Activated CD4-positive, CD25-positive, alpha-beta regulatory T cell (primary cell): ENCODE measurements around the gene MAP2K4.

ENCODE experiments used
- DNase-seq, 4 experiments: peaks; one replicate each; lab custom pipeline; 2025; lab: John Stamatoyannopoulos, UW

The MAP2K4 gene

GRCh38 chr17:12089809-12090384, 69.2 kb downstream of the MAP2K4 start:
- DNase-seq, result no peak

GRCh38 chr17:12094336-12094735, 73.7 kb downstream of the MAP2K4 start:
- DNase-seq, result no peak

GRCh38 chr17:12095522-12095921, 74.8 kb downstream of the MAP2K4 start:
- DNase-seq, result no peak

GRCh38 chr17:12097326-12097725, 76.6 kb downstream of the MAP2K4 start:
- DNase-seq, result no peak

GRCh38 chr17:12098568-12098967, 77.9 kb downstream of the MAP2K4 start:
- no peak for DNase-seq

- DNase-seq, result no peak
Measured at GRCh38 chr17:12099412-12099811, 78.7 kb downstream of the MAP2K4 start.

- no peak for DNase-seq
Measured at GRCh38 chr17:12104831-12105230, 84.2 kb downstream of the MAP2K4 start.

GRCh38 chr17:12107905-12108304, 87.2 kb downstream of the MAP2K4 start:
- no peak for DNase-seq

GRCh38 chr17:12110906-12111305, 90.2 kb downstream of the MAP2K4 start:
- no peak for DNase-seq

- no peak for DNase-seq
Measured at GRCh38 chr17:12113156-12113555, 92.5 kb downstream of the MAP2K4 start.

GRCh38 chr17:12114686-12115418, 94.2 kb downstream of the MAP2K4 start:
- no peak for DNase-seq

- no peak for DNase-seq
Measured at GRCh38 chr17:12116143-12116542, 95.5 kb downstream of the MAP2K4 start.

GRCh38 chr17:12118617-12119016, 97.9 kb downstream of the MAP2K4 start:
- DNase-seq, result no peak

- DNase-seq, result no peak
Measured at GRCh38 chr17:12122075-12122474, 101.4 kb downstream of the MAP2K4 start.

- no peak for DNase-seq
Measured at GRCh38 chr17:12127177-12127576, 106.5 kb downstream of the MAP2K4 start.

GRCh38 chr17:12127667-12128066, 107.0 kb downstream of the MAP2K4 start:
- no peak for DNase-seq

- DNase-seq, result no peak
Measured at GRCh38 chr17:12128946-12129345, 108.3 kb downstream of the MAP2K4 start.

GRCh38 chr17:12133183-12133582, 112.5 kb downstream of the MAP2K4 start:
- DNase-seq, result no peak

- DNase-seq, result no peak
Measured at GRCh38 chr17:12134101-12134500, 113.4 kb downstream of the MAP2K4 start.

- DNase-seq, result no peak
Measured at GRCh38 chr17:12134587-12134986, 113.9 kb downstream of the MAP2K4 start.

GRCh38 chr17:12136243-12136642, 115.6 kb downstream of the MAP2K4 start:
- DNase-seq, result no peak

GRCh38 chr17:12136646-12137045, 116.0 kb downstream of the MAP2K4 start:
- no peak for DNase-seq

GRCh38 chr17:12137859-12138258, 117.2 kb downstream of the MAP2K4 start:
- no peak for DNase-seq

GRCh38 chr17:12140685-12141084, 120.0 kb downstream of the MAP2K4 start:
- DNase-seq, result no peak
